Embryonic facial prominence (tissue), 1 donor: ENCODE results near the gene GNAZ.
"Not testable (repeated sequence)": the region's sequence is repeated elsewhere in the genome, so short reads cannot be mapped to it uniquely, and the experiment has no call there.

Experiments
- DNase-seq: peaks from one replicate; pipeline ENCODE4 v3.0.0-alpha.2; 2016; ENCODE audit errors: extremely low spot score

Gene GNAZ

GRCh38 chr22:23070418-23071229 lies at the start of gene GNAZ:
Gene GNAZ, plus strand, starts transcription at chr22:23070519. Its CDS starts 25,177 bp downstream, at chr22:23095696.
- no peak for DNase-seq

GRCh38 chr22:23020659-23021293 lies 49.5 kb upstream of the GNAZ start:
- no peak for DNase-seq

GRCh38 chr22:23021660-23022353 lies 48.5 kb upstream of the GNAZ start:
- DNase-seq = not testable (repeated sequence)

GRCh38 chr22:23023294-23023693 lies 47.0 kb upstream of the GNAZ start:
- no peak for DNase-seq

- no peak for DNase-seq
These were observed 43.5 kb upstream of the GNAZ start for GRCh38 chr22:23026777-23027176.

GRCh38 chr22:23027849-23028248 lies 42.5 kb upstream of the GNAZ start:
- DNase-seq = not testable (repeated sequence)

- no peak for DNase-seq
These were observed 40.6 kb upstream of the GNAZ start for GRCh38 chr22:23029521-23030228.

GRCh38 chr22:23031381-23031780 lies 38.9 kb upstream of the GNAZ start:
- no peak for DNase-seq

- no peak for DNase-seq
These were observed 38.5 kb upstream of the GNAZ start for GRCh38 chr22:23031786-23032185.

- DNase-seq = no peak
These were observed 37.7 kb upstream of the GNAZ start for GRCh38 chr22:23032658-23033057.

GRCh38 chr22:23033116-23033905 lies 37.0 kb upstream of the GNAZ start:
- no peak for DNase-seq

GRCh38 chr22:23034621-23035556 lies 35.4 kb upstream of the GNAZ start:
- no peak for DNase-seq

GRCh38 chr22:23035557-23036277 lies 34.6 kb upstream of the GNAZ start:
- DNase-seq = no peak

- DNase-seq = no peak
These were observed 33.5 kb upstream of the GNAZ start for GRCh38 chr22:23036684-23037428.

- DNase-seq = no peak
These were observed 32.6 kb upstream of the GNAZ start for GRCh38 chr22:23037429-23038333.

GRCh38 chr22:23038334-23038642 lies 32.0 kb upstream of the GNAZ start:
- DNase-seq = no peak

- DNase-seq = no peak
These were observed 31.4 kb upstream of the GNAZ start for GRCh38 chr22:23038902-23039301.

GRCh38 chr22:23042179-23042578 lies 28.1 kb upstream of the GNAZ start:
- no peak for DNase-seq
